Measurements from ENCODE around the gene PLA2G2C.

PLA2G2C gene

DNA sequence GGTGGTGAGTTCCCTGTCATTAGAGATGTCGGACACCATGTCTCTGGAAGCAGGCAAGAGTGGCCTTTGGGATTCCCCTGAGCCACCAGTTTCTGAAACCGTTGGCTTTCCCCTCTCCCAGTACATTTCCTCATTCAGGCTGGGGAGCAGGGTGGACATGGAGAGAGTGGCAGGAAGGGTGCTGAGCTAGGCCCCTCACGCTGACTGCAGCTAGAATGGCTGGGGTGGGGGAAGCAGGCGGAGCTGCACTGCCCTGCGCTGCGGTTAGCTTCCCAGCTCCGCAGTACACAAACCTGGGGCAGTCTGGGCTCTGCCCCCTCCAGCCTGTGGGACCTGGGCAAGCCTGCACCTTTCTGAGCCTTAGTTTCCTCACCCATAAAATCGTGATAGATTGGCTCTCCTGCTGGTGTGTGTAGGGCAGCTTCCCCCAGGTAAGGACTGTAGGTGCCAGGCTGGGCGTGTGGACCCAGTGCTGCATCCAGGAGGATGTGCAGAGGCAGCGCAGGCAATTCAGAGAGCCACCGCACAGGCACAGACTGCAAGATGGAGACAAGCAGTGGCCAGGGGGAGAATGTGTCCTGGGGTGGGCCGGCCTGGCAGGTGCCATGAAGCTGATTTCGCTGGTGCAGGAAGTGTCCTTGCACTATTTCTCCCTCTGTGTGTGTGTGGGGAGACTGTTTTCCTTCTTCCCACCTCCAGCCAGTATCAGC lies 44.2 kb downstream of the PLA2G2C start:
- no peak for TF ChIP-seq TAF1 (IDR thresholded peaks at IDR 0.05; ENCODE audit: borderline replicate concordance, insufficient read depth, low read length)

DNA sequence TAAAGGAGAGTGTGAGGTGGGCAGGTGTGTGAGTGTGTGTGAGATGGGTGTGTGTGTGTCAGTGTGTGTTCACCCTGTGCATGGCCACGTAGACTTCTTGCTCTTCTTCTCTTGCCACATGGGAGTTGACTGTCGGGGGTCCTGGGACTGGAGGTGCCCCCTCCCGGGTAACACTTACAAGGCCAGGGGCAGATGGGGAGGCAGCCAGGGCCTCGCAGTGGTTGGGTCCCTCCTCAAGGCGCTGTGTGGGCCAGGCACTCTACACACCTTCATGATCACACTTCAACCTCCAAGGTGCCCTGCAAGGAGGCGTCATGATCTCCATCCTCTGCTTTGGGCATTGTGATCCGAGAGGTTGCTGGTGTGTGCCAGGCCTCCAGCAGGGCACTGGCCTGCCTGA lies 44.9 kb downstream of the PLA2G2C start:
- no peak for TF ChIP-seq TAF1 (IDR thresholded peaks at IDR 0.05; ENCODE audit: borderline replicate concordance, insufficient read depth, low read length)
- no peak for TF ChIP-seq POLR2AphosphoS5 (IDR thresholded peaks at IDR 0.05; ENCODE audit: low read depth, low read length)
- no peak for TF ChIP-seq SIN3A (IDR thresholded peaks at IDR 0.05; ENCODE audit: borderline replicate concordance, insufficient read depth, low read length)
- TF ChIP-seq, protein P1, sequence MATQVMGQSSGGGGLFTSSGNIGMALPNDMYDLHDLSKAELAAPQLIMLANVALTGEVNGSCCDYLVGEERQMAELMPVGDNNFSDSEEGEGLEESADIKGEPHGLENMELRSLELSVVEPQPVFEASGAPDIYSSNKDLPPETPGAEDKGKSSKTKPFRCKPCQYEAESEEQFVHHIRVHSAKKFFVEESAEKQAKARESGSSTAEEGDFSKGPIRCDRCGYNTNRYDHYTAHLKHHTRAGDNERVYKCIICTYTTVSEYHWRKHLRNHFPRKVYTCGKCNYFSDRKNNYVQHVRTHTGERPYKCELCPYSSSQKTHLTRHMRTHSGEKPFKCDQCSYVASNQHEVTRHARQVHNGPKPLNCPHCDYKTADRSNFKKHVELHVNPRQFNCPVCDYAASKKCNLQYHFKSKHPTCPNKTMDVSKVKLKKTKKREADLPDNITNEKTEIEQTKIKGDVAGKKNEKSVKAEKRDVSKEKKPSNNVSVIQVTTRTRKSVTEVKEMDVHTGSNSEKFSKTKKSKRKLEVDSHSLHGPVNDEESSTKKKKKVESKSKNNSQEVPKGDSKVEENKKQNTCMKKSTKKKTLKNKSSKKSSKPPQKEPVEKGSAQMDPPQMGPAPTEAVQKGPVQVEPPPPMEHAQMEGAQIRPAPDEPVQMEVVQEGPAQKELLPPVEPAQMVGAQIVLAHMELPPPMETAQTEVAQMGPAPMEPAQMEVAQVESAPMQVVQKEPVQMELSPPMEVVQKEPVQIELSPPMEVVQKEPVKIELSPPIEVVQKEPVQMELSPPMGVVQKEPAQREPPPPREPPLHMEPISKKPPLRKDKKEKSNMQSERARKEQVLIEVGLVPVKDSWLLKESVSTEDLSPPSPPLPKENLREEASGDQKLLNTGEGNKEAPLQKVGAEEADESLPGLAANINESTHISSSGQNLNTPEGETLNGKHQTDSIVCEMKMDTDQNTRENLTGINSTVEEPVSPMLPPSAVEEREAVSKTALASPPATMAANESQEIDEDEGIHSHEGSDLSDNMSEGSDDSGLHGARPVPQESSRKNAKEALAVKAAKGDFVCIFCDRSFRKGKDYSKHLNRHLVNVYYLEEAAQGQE (IDR thresholded peaks at IDR 0.05; ENCODE audit: insufficient read depth in 1 of 2, low read depth in 2 of 2, low read length in 2 of 2), result no peak
- TF ChIP-seq FOXP2 (optimal IDR thresholded peaks at IDR 0.05; ENCODE audit: borderline replicate concordance, extremely low read depth, extremely low read length, insufficient read depth), result no peak

DNA sequence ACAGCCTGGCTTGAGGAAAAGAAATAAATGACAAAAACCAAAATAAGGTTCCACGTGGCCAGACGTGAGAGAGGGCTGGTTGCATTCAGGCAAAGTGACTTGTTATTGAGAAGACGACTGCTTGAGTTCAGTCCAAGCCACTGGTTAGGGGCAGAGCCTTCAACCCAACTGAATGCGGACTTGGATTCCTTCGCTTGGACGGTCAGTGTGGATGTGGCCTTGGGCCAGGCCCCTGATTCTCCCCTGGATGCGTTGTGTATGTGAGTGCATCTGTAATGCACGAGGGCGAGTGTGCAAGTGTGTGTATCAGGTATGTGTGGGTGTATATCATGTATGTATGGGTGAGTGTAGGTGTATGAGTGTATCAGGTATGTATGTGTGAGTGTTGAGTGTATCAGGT lies 45.3 kb downstream of the PLA2G2C start:
- TF ChIP-seq POLR2AphosphoS5 (IDR thresholded peaks at IDR 0.05; ENCODE audit: low read depth, low read length), result no peak
- no peak for TF ChIP-seq SIN3A (IDR thresholded peaks at IDR 0.05; ENCODE audit: borderline replicate concordance, insufficient read depth, low read length)
- no peak for TF ChIP-seq TAF1 (IDR thresholded peaks at IDR 0.05; ENCODE audit: borderline replicate concordance, insufficient read depth, low read length)
- no peak for TF ChIP-seq FOXP2 (optimal IDR thresholded peaks at IDR 0.05; ENCODE audit: borderline replicate concordance, extremely low read depth, extremely low read length, insufficient read depth)
- TF ChIP-seq, protein P1 (IDR thresholded peaks at IDR 0.05; ENCODE audit: insufficient read depth in 1 of 2, low read depth in 2 of 2, low read length in 2 of 2), result no peak

DNA sequence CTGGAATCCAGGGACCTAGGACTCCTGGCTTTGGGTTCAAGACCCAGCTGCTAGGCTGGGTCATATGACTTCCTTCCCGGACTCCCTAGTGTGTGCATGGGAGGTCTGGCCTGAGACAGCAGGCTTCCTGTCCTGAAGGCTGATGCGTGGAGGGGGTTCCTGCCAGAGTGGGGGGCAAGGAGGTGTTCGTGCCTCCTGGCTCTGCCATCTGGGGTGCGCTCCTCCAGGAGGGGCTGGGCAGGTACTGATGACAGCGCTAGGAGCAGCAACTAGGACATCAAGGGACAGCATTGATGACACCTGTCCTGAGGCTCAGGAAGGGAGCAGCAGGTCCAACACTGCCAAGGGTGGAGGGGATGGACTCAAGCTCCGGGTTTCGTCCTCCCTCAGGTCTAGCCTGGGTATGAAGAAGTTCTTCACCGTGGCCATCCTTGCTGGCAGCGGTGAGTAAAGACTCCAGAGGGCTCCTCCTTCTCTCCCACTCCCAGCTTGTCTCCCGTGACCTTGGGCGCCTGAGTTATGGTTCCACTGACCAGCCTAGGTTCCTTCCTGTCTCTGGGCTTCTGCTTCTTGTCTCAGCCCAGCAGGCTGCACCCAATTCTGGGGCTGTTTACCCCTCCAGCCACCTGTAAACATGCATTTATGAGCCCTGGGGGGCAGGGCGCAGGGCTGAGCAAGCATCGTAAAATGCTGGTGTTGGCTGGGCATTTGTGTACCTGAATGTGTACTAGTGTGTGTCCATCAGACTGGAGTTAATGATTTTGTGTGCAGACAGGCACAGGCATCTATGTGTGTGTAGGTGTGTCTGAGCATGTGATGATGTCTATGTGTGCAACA lies 46.3 kb downstream of the PLA2G2C start:
- TF ChIP-seq SIN3A (IDR thresholded peaks at IDR 0.05; ENCODE audit: borderline replicate concordance, insufficient read depth, low read length), result no peak
- no peak for TF ChIP-seq TAF1 (IDR thresholded peaks at IDR 0.05; ENCODE audit: borderline replicate concordance, insufficient read depth, low read length)
- TF ChIP-seq FOXP2 (optimal IDR thresholded peaks at IDR 0.05; ENCODE audit: borderline replicate concordance, extremely low read depth, extremely low read length, insufficient read depth), result no peak
- no peak for TF ChIP-seq POLR2AphosphoS5 (IDR thresholded peaks at IDR 0.05; ENCODE audit: low read depth, low read length)
- TF ChIP-seq, protein P1 (IDR thresholded peaks at IDR 0.05; ENCODE audit: insufficient read depth in 1 of 2, low read depth in 2 of 2, low read length in 2 of 2), result no peak

GRCh38 chr1:20138961-20139550 lies 47.3 kb downstream of the PLA2G2C start, which contains the start of gene PLA2G2F:
TSS of gene PLA2G2F (plus strand) at chr1:20139323. CDS start at chr1:20139428, 105 bp downstream.
- TF ChIP-seq TAF1 (IDR thresholded peaks at IDR 0.05; ENCODE audit: borderline replicate concordance, insufficient read depth, low read length) (no peak), POLR2AphosphoS5 (IDR thresholded peaks at IDR 0.05; ENCODE audit: low read depth, low read length) (no peak), SIN3A (IDR thresholded peaks at IDR 0.05; ENCODE audit: borderline replicate concordance, insufficient read depth, low read length) (no peak), FOXP2 (optimal IDR thresholded peaks at IDR 0.05; ENCODE audit: borderline replicate concordance, extremely low read depth, extremely low read length, insufficient read depth) (no peak)
- TF ChIP-seq, protein P1 (IDR thresholded peaks at IDR 0.05; ENCODE audit: insufficient read depth in 1 of 2, low read depth in 2 of 2, low read length in 2 of 2), result no peak
